ENCODE results near the gene HOXD3.

DNA sequence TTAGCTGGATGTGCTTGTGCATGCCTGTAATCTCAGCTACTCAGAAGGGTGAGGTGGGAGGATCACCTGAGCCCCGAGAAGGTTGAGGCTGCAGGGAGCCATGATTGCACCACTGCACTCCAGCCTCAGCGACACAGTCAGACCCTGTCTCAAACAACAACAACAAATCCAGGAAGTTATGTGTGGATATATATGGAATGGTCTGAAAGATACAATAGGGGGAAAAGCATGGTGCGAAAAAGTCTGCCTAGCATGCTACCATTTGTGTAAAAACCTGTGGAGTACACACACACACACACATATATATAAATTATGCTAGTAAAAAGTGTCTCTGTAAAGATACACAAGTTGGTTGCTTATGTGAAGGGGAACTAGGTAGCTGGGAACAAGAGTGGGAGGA lies 24.4 kb downstream of the HOXD3 start:
- TF ChIP-seq POLR2A (IDR thresholded peaks at IDR 0.05) (no peak), EP300 (IDR thresholded peaks at IDR 0.05) (no peak), POLR2AphosphoS5 (IDR thresholded peaks at IDR 0.05) (no peak)
- TF ChIP-seq, protein P1, sequence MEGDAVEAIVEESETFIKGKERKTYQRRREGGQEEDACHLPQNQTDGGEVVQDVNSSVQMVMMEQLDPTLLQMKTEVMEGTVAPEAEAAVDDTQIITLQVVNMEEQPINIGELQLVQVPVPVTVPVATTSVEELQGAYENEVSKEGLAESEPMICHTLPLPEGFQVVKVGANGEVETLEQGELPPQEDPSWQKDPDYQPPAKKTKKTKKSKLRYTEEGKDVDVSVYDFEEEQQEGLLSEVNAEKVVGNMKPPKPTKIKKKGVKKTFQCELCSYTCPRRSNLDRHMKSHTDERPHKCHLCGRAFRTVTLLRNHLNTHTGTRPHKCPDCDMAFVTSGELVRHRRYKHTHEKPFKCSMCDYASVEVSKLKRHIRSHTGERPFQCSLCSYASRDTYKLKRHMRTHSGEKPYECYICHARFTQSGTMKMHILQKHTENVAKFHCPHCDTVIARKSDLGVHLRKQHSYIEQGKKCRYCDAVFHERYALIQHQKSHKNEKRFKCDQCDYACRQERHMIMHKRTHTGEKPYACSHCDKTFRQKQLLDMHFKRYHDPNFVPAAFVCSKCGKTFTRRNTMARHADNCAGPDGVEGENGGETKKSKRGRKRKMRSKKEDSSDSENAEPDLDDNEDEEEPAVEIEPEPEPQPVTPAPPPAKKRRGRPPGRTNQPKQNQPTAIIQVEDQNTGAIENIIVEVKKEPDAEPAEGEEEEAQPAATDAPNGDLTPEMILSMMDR (IDR thresholded peaks at IDR 0.05), result no peak

Data from upper lobe of left lung (tissue), 4 donors.